Renal cortical epithelial cell (primary cell): ENCODE results near the gene COL6A3. TPM values are rescaled to one million over a fixed set of nuclear protein-coding genes. Genes with fewer than 3 reads are reported as not detected.

Experiments used
- DNase-seq: peaks from one replicate; pipeline ENCODE4 v3.0.0-alpha.2; 2011; ENCODE audit warnings: low read depth
- total RNA-seq: library from RNA; depleted of rRNA; stranded (reverse); fragments of >200 nt; gene quantifications from 2 replicates; pipeline ENCODE4 v1.2.3, GENCODE V29; 2014

The COL6A3 gene
- total RNA-seq, 1 donor from 2014 or later: 2.5 TPM

- no peak for DNase-seq
These were observed 63.9 kb downstream of the COL6A3 start for GRCh38 chr2:237350070-237350469.

DNA sequence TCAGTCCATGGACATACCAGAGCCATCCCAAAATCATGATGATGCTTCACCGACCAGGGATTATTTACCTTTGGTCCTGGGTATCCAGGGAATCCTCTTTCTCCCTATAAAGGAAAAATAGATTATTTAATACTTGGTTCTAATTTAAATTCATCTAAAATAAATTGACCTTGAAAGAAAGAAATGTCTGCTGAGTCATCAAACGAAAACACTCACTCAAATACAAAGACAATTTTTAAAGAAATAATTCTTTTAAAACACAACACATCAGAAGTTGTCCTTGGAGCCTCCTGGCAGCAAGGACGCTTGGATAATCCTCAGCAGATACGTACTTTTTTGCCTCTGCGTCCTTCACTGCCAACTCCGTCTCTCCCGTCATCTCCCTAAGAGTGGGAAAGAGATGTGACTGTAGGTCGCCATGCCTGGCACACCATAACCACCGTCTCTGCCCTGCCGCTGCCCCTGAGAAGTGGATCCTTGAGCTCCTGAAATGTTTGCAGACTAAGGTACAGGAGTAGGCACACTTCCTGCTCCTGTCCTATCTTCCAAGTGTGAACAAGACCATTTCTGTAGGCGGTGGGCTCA is 65.6 kb downstream of the COL6A3 start:
- no peak for DNase-seq

GRCh38 chr2:237345891-237346640 is 67.9 kb downstream of the COL6A3 start:
- DNase-seq: peak; percentile 63

DNA sequence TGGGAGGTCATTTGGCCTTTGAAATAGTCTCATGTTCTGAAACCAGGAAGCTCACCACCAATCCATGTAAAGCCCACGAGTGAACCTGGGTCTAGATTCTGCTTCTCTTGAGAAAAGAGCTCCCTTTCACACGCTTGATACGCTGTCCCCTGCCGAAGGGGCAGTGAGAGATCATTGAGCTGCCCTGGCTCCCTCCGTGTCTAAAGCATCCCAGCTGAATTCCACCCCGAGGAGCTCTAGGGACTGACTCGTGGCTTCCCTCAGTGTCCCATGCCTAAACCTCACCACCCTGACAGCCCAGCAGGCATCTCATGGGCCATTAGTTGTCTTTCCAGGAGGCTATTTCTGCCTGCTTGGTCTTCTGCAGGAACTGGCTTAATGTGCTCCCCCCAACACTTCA is 68.6 kb downstream of the COL6A3 start:
- no peak for DNase-seq

DNA sequence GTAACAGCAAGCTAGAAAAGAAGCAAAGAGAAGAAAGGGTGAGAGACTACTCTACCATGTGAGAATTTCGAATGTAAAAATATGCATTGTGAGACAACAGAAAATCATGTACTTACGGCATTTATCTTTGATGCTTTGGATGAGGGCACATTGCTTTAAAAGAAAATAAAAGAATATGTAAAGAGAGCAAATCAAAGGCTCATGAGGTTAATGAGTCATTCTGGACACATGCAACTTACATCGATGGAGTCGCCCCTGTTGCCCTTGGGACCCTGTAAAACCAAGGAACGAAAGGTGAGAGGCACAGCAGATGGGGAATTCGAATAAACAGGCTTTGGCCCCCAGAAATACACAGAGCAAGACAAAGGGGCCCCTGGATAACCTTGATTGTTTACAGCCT is 69.0 kb downstream of the COL6A3 start:
- DNase-seq: no peak

DNA sequence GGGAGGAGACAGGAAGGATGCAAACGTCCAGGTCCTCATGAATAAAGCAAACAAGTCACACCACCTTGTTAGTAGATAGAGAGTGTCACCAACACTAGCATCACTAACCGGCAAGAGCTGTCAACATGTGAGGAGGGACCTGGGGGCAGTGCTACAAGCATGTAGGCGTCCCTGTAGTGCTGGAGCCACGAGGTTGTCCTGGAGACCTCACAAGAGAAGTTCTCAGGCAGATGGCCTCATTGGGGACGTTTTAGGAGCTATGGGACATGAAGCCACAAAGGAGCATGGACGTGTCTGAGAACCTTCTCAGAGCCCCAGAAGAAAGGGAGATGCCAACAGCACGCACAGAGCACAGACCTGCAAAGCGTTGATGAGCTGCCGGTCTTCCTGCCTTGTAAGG is 70.0 kb downstream of the COL6A3 start:
- no peak for DNase-seq

DNA sequence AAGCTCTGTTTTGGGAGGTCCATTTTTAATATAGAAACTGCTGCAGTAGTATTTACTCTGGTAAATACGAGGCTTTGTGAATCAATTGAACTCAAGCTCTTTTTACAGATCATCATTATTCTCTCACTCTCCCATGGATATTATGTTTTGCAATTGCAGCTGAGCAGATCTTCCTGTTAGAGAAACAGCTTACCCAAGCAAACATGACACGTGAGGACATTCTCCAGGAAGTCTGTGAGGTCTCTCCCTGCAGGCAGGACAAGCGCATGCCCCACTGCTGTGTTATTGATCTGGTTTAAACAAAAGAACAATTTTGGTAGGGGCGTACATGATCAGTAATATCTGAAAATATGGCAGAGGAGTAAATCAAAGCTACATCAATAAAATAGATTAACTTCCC is 72.1 kb downstream of the COL6A3 start:
- DNase-seq: no peak

DNA sequence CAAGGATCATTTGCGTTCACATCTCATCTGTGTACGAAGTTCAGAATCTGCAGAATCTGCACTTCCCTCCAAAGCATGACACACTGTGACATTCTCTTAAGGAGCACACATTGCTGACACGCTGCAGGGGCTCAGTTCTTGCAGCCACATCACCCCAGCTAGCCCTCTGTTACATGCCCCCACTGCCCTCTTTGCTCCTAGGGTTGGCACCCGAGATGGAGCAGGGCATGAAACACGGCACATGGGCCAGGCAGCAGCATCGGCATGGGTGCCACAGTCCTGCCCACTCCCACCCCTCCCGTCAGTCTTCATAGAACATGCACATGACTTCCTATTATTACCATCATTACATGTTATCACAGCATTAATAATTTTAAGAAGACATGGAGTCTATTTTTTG is 76.4 kb downstream of the COL6A3 start:
- DNase-seq: no peak

- no peak for DNase-seq
These were observed 77.8 kb downstream of the COL6A3 start for GRCh38 chr2:237336131-237336530.

DNA sequence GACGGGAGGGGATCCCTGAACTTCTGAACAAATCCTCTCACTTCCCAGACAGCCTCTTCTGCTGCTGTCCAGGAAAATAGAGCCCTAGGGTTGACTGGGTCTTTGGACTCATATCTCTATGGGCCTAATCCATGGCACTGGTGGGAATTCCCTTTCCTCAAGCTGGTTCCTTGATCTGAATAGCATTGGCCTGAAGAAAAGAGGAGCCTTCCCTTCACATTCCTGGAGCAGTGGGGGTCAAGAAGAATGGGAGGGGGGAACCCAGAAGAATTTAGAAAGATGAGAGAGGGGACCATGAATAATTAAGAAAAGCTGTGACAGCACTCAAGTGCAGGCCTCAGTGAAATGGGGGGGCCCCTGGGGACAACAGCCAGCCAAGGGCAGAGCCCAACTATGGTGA is 80.2 kb downstream of the COL6A3 start:
- DNase-seq: no peak

GRCh38 chr2:237330541-237330940 is 83.4 kb downstream of the COL6A3 start:
- DNase-seq: no peak

DNA sequence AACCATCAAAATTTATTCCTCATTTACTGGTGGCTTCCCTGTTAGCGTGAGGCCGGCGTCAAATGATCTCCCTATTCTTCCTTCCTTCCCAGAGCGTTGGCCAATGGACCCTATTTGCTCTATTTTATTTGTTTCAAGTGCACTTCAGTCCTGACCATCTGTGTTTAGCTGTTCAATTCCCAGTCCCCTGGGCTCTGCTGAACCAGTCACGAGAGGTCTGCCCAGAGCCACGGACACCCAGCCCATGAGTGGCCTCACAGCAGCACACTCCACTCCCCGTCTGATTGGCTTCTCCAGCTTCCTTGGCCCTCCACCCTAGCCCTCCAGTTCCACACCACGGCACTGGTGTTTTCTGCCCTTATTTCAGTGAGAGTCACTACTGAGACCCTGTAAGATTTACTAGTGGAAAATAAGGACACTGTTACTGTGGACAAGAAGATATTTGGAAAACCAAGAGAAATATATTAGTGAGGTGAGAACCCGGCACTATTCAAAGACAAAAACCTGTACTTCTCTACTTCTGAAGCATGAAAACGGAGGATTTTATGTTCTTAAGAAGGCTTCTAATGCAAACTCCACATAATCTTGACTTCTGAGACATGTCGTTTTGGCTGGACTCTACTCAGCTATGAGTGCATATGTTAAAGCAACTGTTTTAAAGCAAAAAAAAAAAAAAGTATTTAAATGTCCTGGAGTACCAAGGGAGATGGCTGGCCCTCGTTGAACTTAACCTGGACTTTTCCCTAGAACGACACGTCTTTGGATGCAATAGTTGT is 86.6 kb downstream of the COL6A3 start:
- DNase-seq: no peak

DNA sequence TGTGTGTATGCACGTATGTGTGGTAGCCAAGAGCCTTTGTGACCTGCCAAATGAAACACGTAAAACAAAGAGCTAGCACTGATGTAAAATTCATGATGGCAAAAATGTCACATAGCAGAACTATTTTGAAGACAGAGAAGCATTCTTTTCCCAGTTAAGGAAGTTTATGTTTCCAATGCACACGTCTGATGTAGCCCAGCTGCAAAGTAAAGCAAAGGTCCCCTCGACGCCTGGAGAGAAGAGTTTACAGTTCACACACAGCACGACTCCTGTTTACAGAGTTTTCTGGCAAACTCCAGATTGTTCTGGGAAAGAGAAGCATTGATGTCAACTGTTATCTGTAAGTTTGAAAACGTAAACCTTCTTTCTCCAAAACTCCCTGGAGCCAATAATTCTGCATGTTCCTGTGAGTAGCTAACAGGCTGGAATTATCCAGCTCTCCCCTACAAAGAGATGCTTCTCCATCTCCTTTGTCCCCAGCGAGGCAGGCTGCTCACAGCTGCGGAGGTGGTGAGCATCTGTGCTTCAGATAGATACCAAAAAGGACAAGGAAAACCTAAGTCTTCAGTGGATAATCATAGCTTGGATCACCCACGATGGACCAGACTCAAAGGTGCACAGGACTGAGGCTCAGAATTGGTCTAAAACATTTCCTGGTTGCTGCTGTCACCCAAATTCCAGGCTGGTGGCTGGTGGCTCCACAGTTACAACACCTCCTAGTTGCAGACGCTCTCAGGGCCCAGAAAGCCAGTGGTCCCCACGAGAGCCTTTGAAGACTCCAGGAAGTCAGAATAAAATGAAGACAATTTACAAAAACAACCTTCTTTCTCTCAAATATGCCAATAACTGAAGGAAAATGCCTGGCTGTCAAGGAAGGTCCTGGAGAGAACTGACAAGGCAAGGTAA is 87.4 kb downstream of the COL6A3 start:
- no peak for DNase-seq

GRCh38 chr2:237324837-237325236 is 89.1 kb downstream of the COL6A3 start:
- no peak for DNase-seq

- DNase-seq: no peak
These were observed 89.5 kb downstream of the COL6A3 start for GRCh38 chr2:237324405-237324831.

GRCh38 chr2:237323656-237324055 is 90.3 kb downstream of the COL6A3 start:
- DNase-seq: no peak

GRCh38 chr2:237322564-237322963 is 91.4 kb downstream of the COL6A3 start:
- DNase-seq: peak; percentile 29

DNA sequence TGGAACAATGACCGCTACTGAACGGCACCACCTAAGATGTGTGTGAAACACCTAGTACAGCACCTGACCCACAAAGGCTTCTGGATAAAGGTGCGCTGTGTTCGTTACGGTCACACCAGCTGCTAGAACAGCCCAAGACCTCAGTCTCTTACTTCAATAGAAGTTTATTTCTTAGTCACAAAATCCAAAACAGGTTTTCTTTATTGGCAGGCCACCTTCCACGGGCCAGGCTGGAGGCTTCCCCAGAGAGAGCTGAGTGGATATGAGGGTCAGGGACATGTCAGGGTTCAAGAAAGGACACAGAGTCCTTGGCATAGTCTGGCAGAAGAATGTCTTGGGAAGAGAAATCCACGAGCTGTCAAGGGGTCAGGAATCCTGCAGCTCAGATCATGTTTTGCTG is 92.2 kb downstream of the COL6A3 start:
- no peak for DNase-seq

GRCh38 chr2:237320801-237321560 is 93.0 kb downstream of the COL6A3 start:
- DNase-seq: no peak

DNA sequence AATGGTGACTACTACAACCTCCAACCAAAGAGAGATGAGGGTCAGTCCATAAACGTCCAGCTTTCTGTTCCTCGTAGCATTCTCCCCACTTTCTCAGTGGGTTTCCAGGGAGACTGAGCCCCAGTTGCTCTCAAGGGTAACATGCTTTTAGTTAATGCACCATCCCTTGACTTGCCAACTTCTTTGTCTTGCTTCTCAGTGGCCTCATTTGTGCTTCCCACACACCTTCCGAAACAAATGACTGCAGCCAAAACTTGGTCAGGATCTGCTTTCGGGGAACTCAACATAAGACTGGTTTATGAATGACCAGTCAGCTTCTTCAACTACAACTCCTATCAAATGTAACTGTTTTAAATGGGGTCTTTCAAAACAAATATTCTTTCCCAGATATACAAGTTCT is 94.1 kb downstream of the COL6A3 start:
- no peak for DNase-seq
